Activated CD8-positive, alpha-beta memory T cell treated with anti-CD3 and anti-CD28 coated beads for 48 hours (primary cell): ENCODE measurements around the gene CTSF.
"Not testable (repeated sequence)": the region's sequence is repeated elsewhere in the genome, so short reads cannot be mapped to it uniquely, and the experiment has no call there.

Experiments
- DNase-seq, 3 experiments: peaks; one replicate each; pipeline ENCODE4 v3.0.0-alpha.2; 2020; ENCODE audit warnings: low read depth in 2 of 3, low spot score in 2 of 3

CTSF gene

DNA sequence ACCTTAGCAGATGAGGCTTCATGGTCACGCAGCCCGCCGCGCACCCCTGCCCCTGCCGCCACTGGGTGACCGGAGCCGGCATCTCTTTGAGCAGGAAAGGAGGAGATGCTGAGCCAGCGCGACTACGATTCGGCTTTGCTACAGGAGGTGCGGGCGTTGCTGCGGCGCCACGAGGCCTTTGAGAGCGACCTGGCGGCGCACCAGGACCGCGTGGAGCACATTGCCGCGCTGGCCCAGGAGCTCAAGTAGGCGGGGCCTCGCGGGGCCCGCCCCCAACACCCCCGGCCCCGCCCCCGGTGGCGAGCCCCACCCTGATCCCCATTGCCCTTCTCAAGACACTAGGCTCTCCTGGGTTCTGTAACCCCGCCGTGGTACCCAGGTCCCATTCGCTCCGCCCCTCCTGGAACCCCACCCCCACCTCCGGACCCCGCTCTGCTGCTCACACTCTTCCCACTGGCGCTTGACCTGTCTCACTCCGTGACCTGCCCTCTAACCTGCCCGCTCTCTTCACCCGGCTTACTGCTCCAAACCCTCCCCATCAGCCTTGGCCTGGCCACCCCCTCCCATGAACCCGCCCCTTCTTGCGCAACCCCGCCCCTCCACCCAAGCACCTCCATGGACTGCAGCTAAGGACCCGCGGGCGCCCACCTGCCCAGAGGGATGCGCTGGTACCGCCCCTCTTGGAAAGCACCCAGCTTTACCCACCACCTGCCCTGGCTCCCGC is 9.1 kb downstream of the CTSF start:
- no peak for DNase-seq

DNA sequence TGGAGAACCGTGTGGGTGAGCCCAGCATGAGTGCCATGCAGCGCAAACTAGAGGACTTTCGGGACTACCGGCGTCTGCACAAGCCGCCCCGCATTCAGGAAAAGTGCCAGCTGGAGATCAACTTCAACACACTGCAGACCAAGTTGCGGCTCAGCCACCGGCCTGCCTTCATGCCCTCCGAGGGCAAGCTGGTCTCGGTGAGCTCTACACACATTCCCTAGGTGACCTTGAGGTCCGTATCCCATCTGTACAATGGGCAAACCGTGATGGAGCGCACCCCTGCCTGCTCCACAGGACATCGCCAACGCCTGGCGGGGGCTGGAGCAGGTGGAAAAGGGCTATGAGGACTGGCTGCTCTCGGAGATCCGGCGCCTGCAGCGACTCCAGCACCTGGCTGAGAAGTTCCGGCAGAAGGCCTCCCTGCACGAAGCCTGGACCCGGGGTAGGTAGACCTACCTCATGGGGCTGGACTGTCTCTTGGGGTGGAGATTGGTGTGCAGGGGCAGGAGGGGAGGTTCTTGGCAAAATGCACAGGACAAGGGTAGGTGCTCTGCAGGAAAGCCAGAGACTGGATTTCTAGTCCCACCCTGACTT is 10.6 kb downstream of the CTSF start:
- DNase-seq = no peak

- DNase-seq = no peak
Observed at GRCh38 chr11:66556086-66556485, 12.3 kb downstream of the CTSF start.

GRCh38 chr11:66555416-66555815 is 13.0 kb downstream of the CTSF start:
- DNase-seq = no peak

DNA sequence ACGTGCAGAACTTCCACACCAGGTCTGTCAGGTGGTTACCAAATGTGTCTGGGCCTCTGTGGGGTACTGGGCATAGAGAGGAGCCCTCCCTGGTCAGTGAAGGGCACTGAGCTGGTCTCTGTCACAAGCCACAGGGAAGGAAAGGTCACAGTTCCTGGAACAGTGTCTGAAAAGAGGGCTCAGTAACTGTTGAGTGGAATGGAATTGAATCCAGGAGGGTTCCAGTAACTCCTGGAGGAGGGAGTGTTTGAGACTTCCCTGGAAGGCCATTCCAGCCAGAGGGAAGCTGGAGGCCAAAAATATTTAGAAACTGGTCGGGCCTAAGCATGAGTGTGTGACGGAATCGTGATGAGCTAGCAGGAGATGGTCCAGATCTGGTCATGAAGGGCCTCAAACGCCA is 13.8 kb downstream of the CTSF start:
- DNase-seq = no peak

DNA sequence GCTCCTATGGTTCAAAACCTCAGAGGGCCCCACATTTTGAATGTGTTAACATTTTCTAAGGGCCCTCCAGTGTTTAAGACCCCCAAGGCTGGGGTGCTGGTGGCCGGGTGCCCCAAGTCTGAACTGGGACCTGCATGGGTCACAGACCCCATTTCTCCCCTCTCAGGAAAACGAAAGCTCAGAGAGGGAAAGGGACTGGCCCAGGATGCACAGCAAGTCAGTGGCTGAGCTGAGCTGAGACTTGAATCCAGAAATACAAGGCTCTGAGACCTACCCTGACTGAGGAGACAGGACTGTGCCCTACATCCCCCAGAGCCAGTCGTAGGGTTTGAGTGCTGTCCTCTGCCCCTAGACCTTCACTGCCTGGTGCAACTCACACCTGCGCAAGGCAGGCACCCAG is 17.5 kb downstream of the CTSF start:
- no peak for DNase-seq

DNA sequence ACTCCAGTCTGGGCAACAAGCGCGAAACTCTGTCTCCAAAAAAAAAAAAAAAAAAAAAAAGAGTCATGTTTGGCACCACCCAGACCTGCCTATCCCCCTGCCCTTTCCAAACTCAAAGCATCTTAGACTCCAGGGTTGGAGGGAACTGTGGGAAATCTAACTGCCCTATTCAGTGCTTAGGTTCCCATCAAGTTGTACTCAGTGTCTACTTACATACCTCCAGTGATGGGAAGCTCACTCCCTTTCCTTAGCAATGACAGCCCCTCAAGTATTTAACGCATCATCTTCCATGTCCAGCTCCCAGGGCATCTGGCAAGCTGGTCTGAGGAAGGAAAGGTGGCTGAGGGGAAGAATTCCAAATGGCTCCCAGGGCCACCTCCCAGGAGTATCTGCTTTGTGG is 18.7 kb downstream of the CTSF start:
- no peak for DNase-seq

DNA sequence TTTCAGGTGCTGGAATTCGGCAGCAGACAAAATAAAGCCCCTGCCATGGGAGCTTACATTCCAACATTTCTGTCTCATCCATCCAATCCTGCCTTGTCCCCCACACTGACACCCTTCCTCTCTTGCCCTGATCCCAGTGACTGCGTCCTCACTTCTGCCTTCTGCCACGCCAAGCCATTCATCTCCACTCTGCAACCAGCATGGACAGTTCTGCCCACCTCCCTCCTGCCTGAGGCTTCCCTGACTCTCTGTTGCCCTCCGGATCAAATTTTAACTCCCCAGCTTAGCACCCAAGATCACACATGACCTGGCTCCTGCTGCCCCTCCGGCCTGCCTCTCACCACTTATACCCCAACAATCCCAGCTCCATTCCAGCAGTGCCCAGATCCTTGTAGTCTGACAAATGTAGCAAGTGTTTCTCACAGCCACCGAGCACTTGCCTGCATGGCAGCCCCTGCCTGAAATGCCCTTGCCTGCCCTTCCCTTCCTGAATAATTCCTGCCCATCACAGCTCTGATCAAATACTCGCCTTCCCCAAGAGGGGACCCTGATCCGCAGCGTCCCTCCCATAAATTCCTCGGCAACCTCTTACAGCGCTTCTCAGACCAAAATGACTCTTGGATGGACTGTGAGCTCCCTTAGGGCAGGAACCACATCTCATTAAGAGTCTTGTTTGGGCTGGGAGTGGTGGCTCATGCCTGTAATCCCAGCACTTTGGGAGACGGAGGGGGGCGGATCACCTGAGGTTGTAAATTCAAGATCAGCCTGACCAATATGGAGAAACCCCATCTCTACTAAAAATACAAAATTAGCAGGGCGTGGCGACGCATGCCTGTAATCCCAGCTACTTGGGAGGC is 19.4 kb downstream of the CTSF start:
- no peak for DNase-seq

GRCh38 chr11:66548041-66548440 is 20.4 kb downstream of the CTSF start:
- DNase-seq = no peak

- no peak for DNase-seq
Observed at GRCh38 chr11:66547662-66548009, 20.8 kb downstream of the CTSF start.

- DNase-seq = no peak
Observed at GRCh38 chr11:66546966-66547661, 21.3 kb downstream of the CTSF start.

DNA sequence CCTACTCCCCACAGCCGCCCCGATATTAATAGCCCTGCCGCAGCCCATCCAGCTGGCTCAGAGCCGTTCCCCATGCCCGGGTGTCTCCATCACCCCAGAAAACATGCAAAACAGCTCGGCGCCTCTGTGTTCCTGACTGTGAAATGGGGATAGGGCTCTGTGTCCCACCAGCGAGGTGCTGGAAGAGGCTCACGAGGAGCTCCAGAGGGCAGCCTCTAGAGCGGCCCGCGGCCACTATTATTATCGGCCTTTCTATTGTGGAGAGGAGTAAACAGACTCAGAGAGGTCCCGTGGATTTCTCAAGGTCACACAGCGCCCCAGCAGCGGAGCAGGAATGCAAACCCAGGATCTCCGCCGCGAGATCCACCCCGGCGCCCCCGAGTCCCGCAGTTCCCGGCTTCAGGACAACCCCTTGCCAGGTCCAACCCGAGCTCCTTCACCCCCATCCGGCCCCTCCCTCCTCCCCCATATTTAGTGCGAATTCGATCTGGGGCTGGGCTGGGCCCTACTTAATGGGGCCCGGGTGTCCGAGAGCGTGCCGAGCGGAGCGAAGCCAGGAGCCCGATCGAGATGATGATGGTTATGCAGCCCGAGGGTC is 21.9 kb downstream of the CTSF start, which contains the start of gene ACTN3:
ACTN3 (plus strand) TSS at position 536 of the 598 bp plus-strand sequence; CDS start at position 571, 35 bp downstream.
- DNase-seq = no peak

DNA sequence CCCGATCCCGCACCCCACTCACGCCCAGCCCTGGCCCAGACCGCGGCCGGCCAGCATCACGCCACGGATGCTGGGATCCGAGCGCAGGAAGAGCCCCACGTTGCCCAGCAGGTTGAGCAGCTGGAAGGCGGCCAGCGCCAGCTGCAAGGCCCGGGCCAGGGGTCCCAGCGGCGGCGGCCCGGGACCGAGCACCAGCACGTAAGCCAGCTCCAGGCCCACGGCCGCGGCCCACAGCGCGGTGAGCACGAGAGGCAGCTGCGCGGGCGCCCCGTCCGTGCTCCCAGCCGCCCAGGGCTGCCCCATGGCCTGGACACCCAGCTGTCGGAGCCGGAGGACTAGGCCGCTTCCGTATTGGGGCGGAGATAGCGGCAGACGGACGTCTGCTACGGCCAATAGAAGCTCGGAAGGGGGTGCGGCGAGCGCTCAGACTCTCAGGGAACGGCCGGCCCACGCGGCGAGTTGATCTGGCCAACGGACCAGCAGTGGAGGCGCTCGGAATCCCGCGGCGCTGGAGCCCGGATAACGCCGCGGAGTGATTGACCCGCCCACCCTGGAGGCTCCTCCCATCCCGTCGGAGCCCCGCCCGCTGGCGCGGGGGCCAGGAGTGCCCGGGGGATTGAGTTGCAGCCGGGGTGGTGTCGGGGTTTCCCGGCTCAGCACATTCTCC is 22.6 kb downstream of the CTSF start, which contains the start of gene ZDHHC24:
ZDHHC24 (minus strand) TSS at position 348 of the 667 bp plus-strand sequence; CDS start at position 303, 45 bp downstream.
- DNase-seq = peak; percentile 74 to 89 (median 89)

DNA sequence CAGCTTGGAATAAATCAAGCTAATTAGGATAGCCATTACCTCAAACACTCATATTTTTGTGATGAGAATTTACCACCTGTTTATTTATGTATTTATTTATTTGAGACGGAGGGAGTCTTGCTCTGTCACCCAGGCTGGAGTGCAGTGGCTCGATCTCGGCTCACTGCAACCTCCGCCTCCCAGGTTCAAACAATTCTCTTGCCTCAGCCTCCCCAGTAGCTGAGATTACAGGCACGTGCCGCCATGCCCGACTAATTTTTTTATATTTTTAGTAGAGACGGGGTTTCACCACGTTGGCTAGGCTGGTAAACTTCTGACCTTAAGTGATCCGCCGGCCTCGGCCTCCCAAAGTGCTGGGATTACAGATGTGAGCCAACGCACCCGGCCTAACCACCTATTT is 23.5 kb downstream of the CTSF start:
- DNase-seq = not testable (repeated sequence)

GRCh38 chr11:66543263-66544107 is 24.9 kb downstream of the CTSF start:
- peak in 2 of 3 experiments; percentile 36 for DNase-seq

- no peak for DNase-seq
Observed at GRCh38 chr11:66542362-66542761, 26.0 kb downstream of the CTSF start.

DNA sequence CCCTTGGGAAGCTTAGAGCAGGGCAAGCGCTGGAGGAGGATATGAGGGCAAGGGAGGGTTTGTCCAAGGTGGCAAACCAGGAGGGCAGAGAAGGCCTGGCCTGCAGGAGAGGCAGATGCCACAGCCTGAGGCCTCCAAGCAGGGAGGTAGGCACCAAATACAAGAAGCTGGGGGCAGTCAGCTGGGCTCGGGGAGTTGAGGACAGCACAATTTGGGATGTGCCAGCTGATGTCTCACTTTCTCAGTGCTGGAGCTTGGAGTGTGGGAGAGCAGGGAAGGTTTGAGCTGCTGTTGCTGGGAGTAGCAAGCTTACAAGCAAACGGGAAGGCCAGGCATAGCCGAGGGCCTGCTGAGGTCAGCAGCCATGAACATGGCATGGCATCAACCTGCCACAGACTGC is 26.5 kb downstream of the CTSF start:
- DNase-seq = no peak

GRCh38 chr11:66540598-66540997 is 27.8 kb downstream of the CTSF start:
- DNase-seq = not testable (repeated sequence)

DNA sequence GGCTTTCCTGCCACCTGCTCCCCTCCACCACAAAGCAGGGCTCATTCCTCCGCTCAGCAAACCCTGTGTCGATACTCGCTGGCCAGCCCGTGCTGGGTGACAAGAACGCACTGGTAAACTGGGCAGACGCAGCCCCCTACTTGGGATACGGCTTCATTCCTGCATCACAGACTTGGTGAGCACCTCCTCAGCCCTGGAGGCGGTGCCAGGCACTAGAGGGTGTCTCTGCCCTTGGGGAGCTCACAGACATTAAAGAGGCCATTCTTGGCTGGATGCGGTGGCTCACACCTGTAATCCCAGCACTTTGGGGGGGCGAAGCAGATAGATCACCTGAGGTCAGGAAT is 28.6 kb downstream of the CTSF start:
- no peak for DNase-seq
